Astrocyte (in vitro differentiated cells and primary cell): ENCODE data around the gene RPLP2. TPM values are rescaled to one million over a fixed set of nuclear protein-coding genes. Genes with fewer than 3 reads are reported as not detected.

Experiments used
- DNase-seq: peaks from one replicate; pipeline ENCODE4 v3.0.0-alpha.2; 2010; ENCODE audit warnings: low read depth
- FAIRE-seq: peaks from 2 replicates; lab custom pipeline; 2011; peaks lifted over from hg19 to GRCh38; lab: Jason Lieb, UNC
- H2AFZ ChIP-seq: 2 replicates; pipeline ENCODE4 v1.6.0; 2012; ENCODE audit warnings: low read depth, low read length, inconsistent platforms
- H3K27ac ChIP-seq: 2 replicates; pipeline ENCODE4 v1.5.1; 2011; ENCODE audit warnings: low read depth, low read length, inconsistent platforms
- H3K27me3 ChIP-seq: 2 replicates; pipeline ENCODE4 v1.6.0; 2011; ENCODE audit warnings: low read length, inconsistent platforms; ENCODE audit not compliant: insufficient read depth
- H3K36me3 ChIP-seq: 2 replicates; pipeline ENCODE4 v1.5.1; 2011; ENCODE audit warnings: low read length, inconsistent platforms; ENCODE audit not compliant: insufficient read depth
- H3K4me1 ChIP-seq: 2 replicates; pipeline ENCODE4 v1.5.1; 2011; ENCODE audit warnings: low read length, inconsistent platforms; ENCODE audit not compliant: insufficient read depth
- H3K4me2 ChIP-seq: 2 replicates; pipeline ENCODE4 v1.6.0; 2012; ENCODE audit warnings: low read length, inconsistent platforms
- H3K4me3 ChIP-seq: 2 replicates; pipeline ENCODE4 v1.5.1; 2011; ENCODE audit warnings: low read depth, mild to moderate bottlenecking, low read length, inconsistent platforms; ENCODE audit not compliant: insufficient read depth
- H3K79me2 ChIP-seq: 2 replicates; pipeline ENCODE4 v1.6.0; 2012; ENCODE audit warnings: mild to moderate bottlenecking, low read length, inconsistent platforms; ENCODE audit not compliant: insufficient read depth
- H3K9ac ChIP-seq: 2 replicates; pipeline ENCODE4 v1.6.0; 2012; ENCODE audit warnings: mild to moderate bottlenecking, low read length, inconsistent platforms
- H3K9me3 ChIP-seq: 2 replicates; pipeline ENCODE4 v1.5.1; 2012; ENCODE audit warnings: low read depth, mild to moderate bottlenecking, low read length, inconsistent platforms; ENCODE audit not compliant: insufficient read depth
- H4K20me1 ChIP-seq: 2 replicates; pipeline ENCODE4 v1.6.0; 2012; ENCODE audit warnings: low read length, inconsistent platforms; ENCODE audit not compliant: insufficient read depth
- H3K27ac Mint-ChIP-seq: one replicate; pipeline ENCODE4 v1.8.0; 2021; ENCODE audit warnings: mild to moderate bottlenecking, mixed read lengths; ENCODE audit not compliant: unreplicated experiment
- H3K27me3 Mint-ChIP-seq: one replicate; pipeline ENCODE4 v1.8.0; 2021; ENCODE audit warnings: low read depth, mixed read lengths; ENCODE audit not compliant: unreplicated experiment
- H3K36me3 Mint-ChIP-seq: one replicate; pipeline ENCODE4 v1.8.0; 2021; ENCODE audit warnings: low read depth, mixed read lengths; ENCODE audit not compliant: unreplicated experiment
- H3K4me1 Mint-ChIP-seq: one replicate; pipeline ENCODE4 v1.8.0; 2021; ENCODE audit warnings: low read depth, mixed read lengths; ENCODE audit not compliant: unreplicated experiment
- H3K4me3 Mint-ChIP-seq: one replicate; pipeline ENCODE4 v1.8.0; 2021; ENCODE audit warnings: mild to moderate bottlenecking, moderate library complexity, mixed read lengths; ENCODE audit not compliant: unreplicated experiment
- H3K9me3 Mint-ChIP-seq: one replicate; pipeline ENCODE4 v1.8.0; 2021; ENCODE audit warnings: mild to moderate bottlenecking, mixed read lengths; ENCODE audit not compliant: unreplicated experiment
- CTCF ChIP-seq: IDR thresholded peaks from 2 replicates; pipeline ENCODE4 v1.5.1; 2011; ENCODE audit warnings: low read depth, mild to moderate bottlenecking, inconsistent platforms, low read length, moderate library complexity; ENCODE audit not compliant: insufficient read depth
- EZH2 ChIP-seq: IDR thresholded peaks from 2 replicates; pipeline ENCODE4 v1.6.1; 2012; ENCODE audit warnings: mild to moderate bottlenecking, low read length, inconsistent platforms; ENCODE audit not compliant: insufficient read depth
- total RNA-seq: library from RNA; stranded (reverse); gene quantifications from 2 replicates; pipeline ENCODE4 v1.2.1, GENCODE V29; 2021

Gene RPLP2
- total RNA-seq, 1 donor from 2014 or later, result 1,666 TPM

GRCh38 chr11:783581-784015, 26.2 kb upstream of the RPLP2 start:
- DNase-seq (peak; percentile 86), FAIRE-seq (no peak)
- Mint-ChIP-seq H3K4me3 (peak overlapping the region; percentile 37), H3K27ac (no peak overlapping the region), H3K9me3 (no peaks in the 10 kb centered on the region), H3K36me3 (peaks cover 4% of the 10 kb centered on the region), H3K27me3 (no peaks in the 10 kb centered on the region), H3K4me1 (peaks cover 9% of the 10 kb centered on the region)
- Histone ChIP-seq H3K4me1 (peaks cover 9% of the 10 kb centered on the region), H3K79me2 (peaks cover 19% of the 10 kb centered on the region), H3K4me2 (peak overlapping the region; percentile 69), H3K27ac (peak overlapping the region; percentile 23), H3K4me3 (no peak overlapping the region), H3K9me3 (no peaks in the 10 kb centered on the region), H4K20me1 (peaks cover 40% of the 10 kb centered on the region), H3K9ac (peak overlapping the region; percentile 49), H2AFZ (peak overlapping the region; percentile 60), H3K27me3 (no peaks in the 10 kb centered on the region), H3K36me3 (no peaks in the 10 kb centered on the region)
- TF ChIP-seq CTCF (peak; percentile 71), EZH2 (no peak)

DNA sequence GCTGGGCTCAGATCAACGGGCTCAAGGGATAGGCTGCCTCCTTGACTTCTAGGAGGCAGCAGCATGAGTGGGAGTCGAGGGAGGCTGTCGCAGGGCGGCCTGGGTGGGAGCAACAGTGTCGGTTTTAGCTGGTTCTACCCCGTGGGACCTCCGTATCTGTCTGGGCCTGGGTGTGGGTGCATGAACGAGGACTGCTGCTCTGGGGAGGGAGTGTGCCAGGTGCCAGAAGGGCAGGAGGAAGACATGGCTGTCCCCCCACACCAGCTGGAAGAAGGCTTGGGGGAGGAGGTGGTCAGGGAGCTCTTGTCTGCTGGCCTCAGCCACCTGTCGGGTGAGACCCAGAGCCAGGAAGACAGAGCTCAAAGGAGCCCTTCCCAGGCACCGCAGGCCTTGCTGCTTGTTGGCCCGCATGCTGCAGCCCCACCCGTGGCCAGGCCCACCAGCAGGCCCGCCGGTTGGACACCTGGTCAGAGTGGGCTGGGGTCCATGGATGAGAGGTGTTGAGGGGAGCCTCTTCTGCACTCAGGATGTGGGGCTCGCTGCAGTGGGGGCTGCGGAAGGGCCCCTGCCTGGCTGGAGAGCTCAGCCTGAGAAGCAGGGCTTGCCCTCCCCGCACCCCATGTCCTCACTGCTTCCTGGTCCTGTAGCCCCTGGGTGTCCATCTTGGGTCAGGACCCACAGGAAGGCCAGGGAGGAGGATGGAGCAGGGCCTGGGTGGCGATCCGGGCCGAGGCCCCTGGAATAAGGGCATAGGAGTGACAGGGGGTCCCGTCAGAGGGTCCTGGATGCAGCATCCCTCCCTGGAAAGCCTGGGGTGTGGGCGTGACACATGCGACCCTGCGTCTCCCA, 23.3 kb upstream of the RPLP2 start:
- no peaks in the 10 kb centered on the region for H3K79me2 ChIP-seq
- Mint-ChIP-seq H3K27me3 (no peaks in the 10 kb centered on the region), H3K27ac (no peak overlapping the region), H3K4me1 (peaks cover 6% of the 10 kb centered on the region), H3K36me3 (no peaks in the 10 kb centered on the region), H3K4me3 (no peak overlapping the region), H3K9me3 (no peaks in the 10 kb centered on the region)
- H3K27ac ChIP-seq, result no peak overlapping the region
- no peaks in the 10 kb centered on the region for H3K36me3 ChIP-seq
- H3K9me3 ChIP-seq, result no peaks in the 10 kb centered on the region
- no peaks in the 10 kb centered on the region for H3K27me3 ChIP-seq
- DNase-seq (no peak), FAIRE-seq (no peak)
- no peak overlapping the region for H3K4me2 ChIP-seq
- no peak overlapping the region for H3K9ac ChIP-seq
- H3K4me1 ChIP-seq, result peaks cover 9% of the 10 kb centered on the region
- no peak overlapping the region for H2AFZ ChIP-seq
- H3K4me3 ChIP-seq, result no peak overlapping the region
- H4K20me1 ChIP-seq, result peaks cover 35% of the 10 kb centered on the region
- TF ChIP-seq EZH2 (no peak), CTCF (no peak)
